HG03439 (cell line): Measurements from ENCODE around the gene ABI2.

ENCODE experiments used
- ATAC-seq: cut with Tn5 transposase; IDR thresholded peaks from one replicate; pipeline ENCODE4 v1.9.1; 2021; ENCODE audit warnings: mild to moderate bottlenecking, moderate library complexity; ENCODE audit not compliant: unreplicated experiment

The ABI2 gene

GRCh38 chr2:203470371-203470770 is 142.2 kb downstream of the ABI2 start:
- ATAC-seq, result no peak

GRCh38 chr2:203471323-203471722 is 143.1 kb downstream of the ABI2 start:
- no peak for ATAC-seq

GRCh38 chr2:203476881-203477280 is 148.7 kb downstream of the ABI2 start:
- ATAC-seq, result no peak

GRCh38 chr2:203480623-203481022 is 152.4 kb downstream of the ABI2 start:
- no peak for ATAC-seq

GRCh38 chr2:203484266-203485112 is 156.3 kb downstream of the ABI2 start:
- ATAC-seq, result no peak

- no peak for ATAC-seq
Observed at GRCh38 chr2:203489531-203489930, 161.3 kb downstream of the ABI2 start.

GRCh38 chr2:203490391-203490790 is 162.2 kb downstream of the ABI2 start:
- ATAC-seq, result no peak

GRCh38 chr2:203492965-203493364 is 164.8 kb downstream of the ABI2 start:
- no peak for ATAC-seq
